GM12891 (cell line): ENCODE measurements around the gene GIT1.
A peak's percentile ranks its signal among the peaks of the same experiment; 100 is the strongest.

ENCODE experiments used
- DNase-seq: peaks from one replicate; pipeline ENCODE4 v3.0.0; 2011; ENCODE audit warnings: low spot score; ENCODE audit not compliant: insufficient read length
- FAIRE-seq: peaks from 2 replicates; lab custom pipeline; 2011; peaks lifted over from hg19 to GRCh38; lab: Jason Lieb, UNC
- PAX5 ChIP-seq: IDR thresholded peaks from 2 replicates; pipeline ENCODE4 v1.6.1; 2011; ENCODE audit warnings: low read length, moderate library complexity, mild to moderate bottlenecking; ENCODE audit not compliant: insufficient read depth, severe bottlenecking
- POLR2A ChIP-seq: IDR thresholded peaks from 2 replicates; pipeline ENCODE4 v1.6.1; 2011; ENCODE audit warnings: low read depth, low read length, control low read depth
- POLR2AphosphoS5 ChIP-seq: IDR thresholded peaks from 2 replicates; pipeline ENCODE4 v1.6.1; 2011; ENCODE audit warnings: low read depth, low read length, control low read depth
- POU2F2 ChIP-seq: IDR thresholded peaks from 2 replicates; pipeline ENCODE4 v1.6.1; 2011; ENCODE audit warnings: low read depth, mild to moderate bottlenecking, control low read depth, low read length, moderate library complexity
- SPI1 ChIP-seq: IDR thresholded peaks from 2 replicates; pipeline ENCODE4 v1.6.1; 2011; ENCODE audit warnings: low read depth, low read length, control low read depth
- TAF1 ChIP-seq: IDR thresholded peaks from 2 replicates; pipeline ENCODE4 v1.6.1; 2011; ENCODE audit warnings: low read depth, low read length, control low read depth

Gene GIT1

DNA sequence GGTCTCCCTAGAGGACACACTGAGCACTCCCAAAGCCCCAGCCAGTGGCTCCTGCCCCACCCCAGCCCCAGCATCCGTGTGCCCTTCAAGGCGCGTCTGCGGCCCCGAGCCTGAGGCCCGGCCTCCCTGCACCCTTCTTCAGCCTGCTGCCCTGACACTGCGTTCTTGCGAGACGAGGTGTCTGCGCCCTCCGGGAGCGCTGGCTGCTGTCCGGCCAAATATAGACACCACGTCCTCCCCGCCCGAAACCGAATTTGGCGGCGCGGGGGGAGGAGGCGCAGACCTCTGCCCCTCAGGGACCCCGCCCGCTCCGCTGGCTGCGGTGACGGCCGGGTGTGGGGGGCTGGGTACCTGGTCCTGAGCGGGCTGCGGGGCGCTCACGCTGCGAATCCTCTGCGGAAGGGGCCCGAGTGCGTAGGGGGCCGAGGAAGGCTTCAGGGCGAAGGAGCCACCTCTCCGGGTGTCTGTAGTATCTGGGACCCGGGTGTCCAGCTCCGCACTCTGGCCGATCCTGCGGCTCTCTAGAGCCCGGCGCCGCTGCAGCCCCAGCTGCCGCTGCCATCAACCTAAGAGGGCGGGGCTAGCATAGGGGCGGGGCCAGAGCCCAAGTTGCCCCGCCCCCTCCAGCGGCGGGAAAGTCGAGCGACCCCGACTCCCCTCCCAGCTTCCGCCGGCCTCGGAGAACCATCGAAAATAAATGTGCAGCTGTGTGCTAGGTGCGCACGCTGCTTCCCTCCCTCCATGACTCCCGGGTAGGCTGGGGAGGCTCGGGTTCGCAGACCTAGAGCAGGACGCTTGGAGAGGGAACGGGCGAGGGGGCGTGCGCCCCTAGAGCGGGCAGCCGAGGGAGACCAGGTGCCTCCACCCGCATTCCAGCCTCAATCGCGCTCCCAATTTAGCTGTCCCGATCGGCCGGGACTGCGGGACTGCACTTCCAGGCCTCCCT lies 33.2 kb upstream of the GIT1 start, which contains the start of gene CORO6:
TSS of gene CORO6 (minus strand) at position 576 of the 946 bp plus-strand sequence. CDS start 1,491 bp downstream, outside the sequence.
- TF ChIP-seq SPI1 (no peak), TAF1 (no peak), POLR2A (no peak), POU2F2 (no peak), POLR2AphosphoS5 (no peak), PAX5 (no peak)
- DNase-seq (peak; percentile 76), FAIRE-seq (peak; percentile 90)

GRCh38 chr17:29621751-29622194 lies 32.3 kb upstream of the GIT1 start:
- TF ChIP-seq SPI1 (no peak), POLR2AphosphoS5 (no peak), POU2F2 (no peak), POLR2A (no peak)
- FAIRE-seq (no peak), DNase-seq (no peak)

DNA sequence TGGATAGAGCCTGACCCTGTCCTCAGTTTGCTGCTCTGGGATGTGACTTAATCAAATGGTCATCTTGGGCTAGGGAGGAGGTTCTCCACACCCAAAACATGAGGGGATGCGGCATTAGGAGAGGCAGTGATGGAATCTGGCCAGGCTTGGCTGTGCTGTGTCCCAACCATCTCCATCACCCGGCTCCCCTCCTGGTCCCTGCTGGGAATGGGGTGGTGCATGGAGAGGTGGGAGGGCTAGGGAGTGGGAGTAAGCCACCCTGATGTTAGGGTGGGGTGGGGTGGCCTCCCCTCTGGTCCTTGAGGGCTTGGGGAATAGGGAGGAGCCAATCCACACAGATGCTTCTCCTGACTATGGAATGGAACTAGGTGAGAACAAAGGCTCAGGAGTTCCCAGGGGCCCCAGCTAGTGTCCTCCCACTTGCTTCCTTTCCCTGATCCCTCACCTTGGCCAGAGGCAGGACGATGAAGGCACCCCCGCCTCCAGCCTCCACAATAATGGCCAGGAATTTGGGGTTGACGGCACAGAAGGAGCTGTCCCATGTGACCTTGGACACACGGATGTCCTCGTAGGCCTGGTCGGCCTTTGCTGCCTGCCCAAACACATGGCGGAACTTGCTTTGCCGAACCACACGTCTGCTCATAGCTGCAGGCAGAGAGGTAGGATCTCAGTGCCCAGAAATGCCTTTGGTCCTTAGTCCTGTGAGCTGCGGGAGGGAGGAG lies 31.5 kb upstream of the GIT1 start:
- TF ChIP-seq POLR2A (no peak), POLR2AphosphoS5 (no peak), POU2F2 (no peak), TAF1 (no peak), SPI1 (no peak), PAX5 (no peak)
- DNase-seq (no peak), FAIRE-seq (no peak)

DNA sequence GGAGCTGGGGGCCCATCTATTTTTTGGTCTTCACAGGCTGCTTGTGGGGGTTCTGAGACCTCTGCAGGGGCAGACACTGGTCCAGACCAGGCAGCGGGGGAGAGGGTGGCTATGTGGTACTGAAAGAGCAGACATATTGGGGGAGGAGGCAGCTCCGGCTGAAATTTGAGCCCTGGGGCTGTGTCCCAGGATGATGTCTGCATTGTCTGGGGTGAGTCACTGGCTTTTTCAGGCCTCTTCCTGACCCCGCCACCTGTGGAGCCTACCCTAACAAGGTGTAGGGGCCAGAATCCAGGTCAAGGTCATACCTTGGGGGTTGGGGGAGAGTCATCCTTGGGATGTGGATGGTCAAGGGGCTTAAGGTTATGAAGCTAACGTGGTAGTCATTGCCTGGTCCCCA lies 30.8 kb upstream of the GIT1 start:
- FAIRE-seq = no peak
- TF ChIP-seq POU2F2 (no peak), SPI1 (no peak), TAF1 (no peak), POLR2AphosphoS5 (no peak), PAX5 (no peak), POLR2A (no peak)
- no peak for DNase-seq

GRCh38 chr17:29619251-29619650 lies 29.8 kb upstream of the GIT1 start:
- FAIRE-seq (no peak), DNase-seq (no peak)
- TF ChIP-seq PAX5 (no peak), POU2F2 (no peak), SPI1 (no peak), POLR2A (no peak), POLR2AphosphoS5 (no peak), TAF1 (no peak)

DNA sequence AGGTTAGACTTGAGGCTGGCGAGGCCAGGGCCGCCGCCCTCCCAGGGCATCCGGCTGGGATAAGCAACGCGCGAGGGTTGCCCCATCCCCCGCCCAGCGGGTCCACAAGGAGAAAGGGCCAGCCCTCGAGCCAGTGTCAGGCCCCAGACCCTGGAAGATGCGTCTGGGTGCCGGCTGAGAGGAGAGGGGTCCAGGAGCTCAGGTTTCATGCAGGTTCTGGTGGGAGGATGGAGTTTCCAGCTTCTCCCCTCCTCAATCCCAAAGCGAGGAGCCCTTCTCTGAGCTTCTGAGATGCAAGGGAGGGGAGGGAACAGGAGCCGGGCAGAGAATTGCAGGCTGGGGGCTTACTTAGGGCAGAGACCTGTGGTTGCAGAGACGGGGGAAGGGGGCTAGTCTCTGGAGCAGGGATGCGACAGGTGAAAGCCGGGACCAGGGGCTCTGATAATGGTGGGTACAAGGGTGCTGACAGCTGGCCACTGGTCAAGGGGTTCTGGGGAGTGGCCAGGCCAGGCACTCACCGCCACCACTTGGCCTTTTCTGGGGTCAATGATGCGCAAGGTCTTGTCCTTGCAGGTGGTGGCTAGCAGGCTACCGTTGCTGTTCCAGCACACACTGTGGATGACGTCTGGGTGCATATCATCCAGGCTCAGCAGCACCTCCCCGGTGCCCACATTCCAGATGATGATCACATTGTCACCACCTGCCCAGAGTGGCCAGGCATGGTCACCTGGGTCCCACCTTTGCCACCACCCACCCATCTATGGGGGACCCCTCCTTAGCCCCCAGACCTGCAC lies 29.0 kb upstream of the GIT1 start:
- FAIRE-seq (no peak), DNase-seq (no peak)
- TF ChIP-seq POU2F2 = no peak
- TF ChIP-seq PAX5 = no peak
- no peak for TF ChIP-seq TAF1

DNA sequence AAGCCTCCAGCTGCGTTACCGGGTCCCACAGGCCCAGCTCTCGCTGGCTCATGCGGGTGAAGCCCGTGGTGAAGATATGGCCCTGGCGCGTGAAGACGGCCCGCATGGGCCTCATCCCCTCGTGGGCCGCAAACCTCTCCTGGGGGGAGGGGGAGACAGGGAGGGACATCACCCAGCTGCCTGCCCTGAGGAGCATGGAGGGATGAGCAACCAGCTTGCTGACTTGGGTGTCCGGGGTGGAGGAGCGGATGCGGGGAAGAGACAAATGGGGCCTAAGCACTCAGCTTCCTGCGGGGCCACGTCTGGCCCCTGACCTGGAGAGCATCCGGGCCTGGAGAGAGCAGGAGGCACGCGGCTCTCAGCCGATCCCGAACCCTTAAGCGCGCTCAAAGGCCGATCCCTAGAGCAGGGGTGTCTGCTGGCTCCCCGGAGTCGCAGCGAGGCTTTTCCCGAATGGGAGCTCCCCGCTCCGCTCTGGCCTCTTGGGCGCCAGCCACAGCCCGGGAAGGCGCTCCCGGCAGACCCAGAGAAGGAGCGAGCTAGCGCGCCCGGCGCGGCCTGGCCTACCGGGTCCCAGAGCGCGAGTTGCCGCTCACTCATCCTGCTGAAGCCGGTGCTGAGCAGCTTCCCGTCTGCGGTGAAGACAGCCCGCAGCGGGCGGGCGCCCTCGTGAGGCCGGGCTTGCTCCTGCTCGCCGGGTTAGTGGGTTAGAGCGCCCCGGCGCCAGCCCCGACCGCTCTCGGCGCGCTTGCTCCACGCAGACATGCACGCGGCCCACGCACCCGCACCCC lies 28.2 kb upstream of the GIT1 start:
- FAIRE-seq (peak; percentile 89), DNase-seq (peak; percentile 77)
- no peak for TF ChIP-seq POU2F2
- TF ChIP-seq SPI1 = 0 out of 2 replicates have a peak, but pooled peaks have one; percentile 14

DNA sequence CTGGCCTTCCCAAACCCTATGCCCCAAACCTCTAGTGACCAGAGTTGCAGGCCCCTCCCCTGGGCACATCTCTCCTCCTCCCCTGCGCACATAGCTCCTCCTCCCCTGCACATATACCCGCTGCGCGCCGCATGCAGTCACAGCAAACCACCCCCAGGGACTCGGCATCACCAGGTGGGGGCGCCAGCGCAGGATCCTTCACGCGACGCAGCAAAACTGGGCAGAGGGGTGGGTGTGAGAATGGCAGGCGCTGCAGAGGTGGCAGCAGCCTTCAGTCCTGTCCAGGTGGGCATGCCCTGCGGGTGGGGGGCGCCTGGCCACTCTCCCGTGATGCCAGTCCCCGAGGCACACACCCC lies 27.7 kb upstream of the GIT1 start:
- peak; percentile 93 for FAIRE-seq
- DNase-seq = peak; percentile 86
- TF ChIP-seq SPI1 = no peak
- peak; percentile 9; the same call in 1 of the 2 replicates for TF ChIP-seq POU2F2

GRCh38 chr17:29616300-29617048 lies 27.0 kb upstream of the GIT1 start:
- TF ChIP-seq POLR2A = no peak
- TF ChIP-seq POU2F2 = no peak
- TF ChIP-seq SPI1 = no peak
- TF ChIP-seq TAF1 = no peak
- no peak for TF ChIP-seq POLR2AphosphoS5
- TF ChIP-seq PAX5 = no peak
- DNase-seq (no peak), FAIRE-seq (no peak)
